Middle frontal gyrus (tissue), 1 donor: ENCODE data around the gene TMEM132D.

Experiments used
- DNase-seq: peaks from one replicate; pipeline ENCODE4 v3.0.0-alpha.2; 2015; ENCODE audit warnings: low spot score; ENCODE audit errors: extremely low spot score

The TMEM132D gene

DNA sequence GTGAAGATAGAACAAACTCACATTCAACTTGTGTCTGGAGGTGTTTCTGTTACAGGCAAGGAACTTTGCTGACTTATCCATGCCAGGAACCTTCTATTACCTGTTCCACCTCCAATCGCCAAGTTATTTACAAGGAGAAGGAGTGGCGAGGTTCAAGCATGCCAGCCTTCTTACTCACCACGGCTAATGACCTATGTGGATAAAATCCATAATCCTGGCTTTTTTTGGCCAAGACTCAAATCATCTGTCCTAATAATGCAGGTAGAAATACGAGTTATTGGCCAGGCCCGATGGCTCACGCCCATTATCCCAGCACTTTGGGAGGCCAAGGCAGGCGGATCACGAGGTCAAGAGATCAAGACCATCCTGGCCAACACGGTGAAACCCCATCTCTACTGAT lies 241.6 kb downstream of the TMEM132D start:
- DNase-seq, result no peak

GRCh38 chr12:129660946-129661345 lies 242.9 kb downstream of the TMEM132D start:
- no peak for DNase-seq

GRCh38 chr12:129659961-129660622 lies 243.7 kb downstream of the TMEM132D start:
- DNase-seq, result no peak

DNA sequence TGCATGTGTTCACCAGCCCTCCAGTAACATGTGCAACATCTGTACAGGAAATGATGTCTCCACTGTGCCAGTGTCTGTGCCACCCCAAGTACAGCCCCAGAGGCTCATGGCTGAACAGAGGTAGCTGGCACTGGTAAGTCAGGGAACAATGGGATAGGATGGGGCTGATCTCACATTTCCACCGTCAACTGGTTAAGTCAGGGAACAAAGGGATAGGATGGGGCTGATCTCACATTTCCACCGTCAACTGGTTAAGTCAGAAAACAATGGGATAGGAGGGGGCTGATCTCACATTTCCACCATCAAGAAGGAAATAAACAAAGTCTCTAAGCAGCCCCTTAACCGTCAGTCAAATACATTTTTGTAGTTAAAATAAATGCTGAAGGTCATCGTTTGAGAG lies 246.6 kb downstream of the TMEM132D start:
- no peak for DNase-seq

- DNase-seq, result no peak
Observed at GRCh38 chr12:129651951-129652350, 251.9 kb downstream of the TMEM132D start.

- no peak for DNase-seq
Observed at GRCh38 chr12:129641926-129642325, 261.9 kb downstream of the TMEM132D start.

DNA sequence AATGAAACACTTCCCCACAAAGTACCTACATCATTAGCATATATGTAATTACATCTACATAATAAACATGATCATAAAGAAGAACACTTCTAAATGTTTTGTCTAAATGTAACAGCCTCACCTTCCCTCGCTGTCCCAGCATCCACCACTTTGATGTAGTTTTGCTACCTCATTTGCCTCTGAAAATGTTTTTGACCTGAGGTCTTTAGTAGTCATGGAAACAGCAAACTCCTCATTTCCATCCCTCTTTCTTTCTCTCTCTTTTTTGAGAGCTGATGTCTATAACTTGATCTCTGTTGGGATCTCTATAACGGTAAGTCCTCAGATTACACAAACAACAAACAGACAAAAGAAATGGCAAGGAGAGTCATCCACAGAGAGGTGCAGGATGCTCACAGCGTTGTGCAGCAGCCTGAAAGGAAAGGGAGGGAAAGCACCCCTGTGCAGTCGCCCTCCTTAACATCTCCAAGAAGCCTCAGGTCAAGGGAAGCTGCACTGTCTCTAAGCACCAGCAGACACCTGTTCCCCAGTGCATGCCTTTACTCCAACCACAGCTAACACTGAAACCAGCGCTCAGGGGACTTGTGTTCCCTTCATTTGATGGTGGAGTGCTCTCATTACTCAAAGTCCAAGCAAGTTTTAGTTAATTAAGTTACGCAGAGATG lies 268.7 kb downstream of the TMEM132D start:
- no peak for DNase-seq

GRCh38 chr12:129631316-129631715 lies 272.5 kb downstream of the TMEM132D start:
- no peak for DNase-seq

GRCh38 chr12:129629901-129630300 lies 273.9 kb downstream of the TMEM132D start:
- no peak for DNase-seq

GRCh38 chr12:129622566-129622965 lies 281.3 kb downstream of the TMEM132D start:
- DNase-seq, result no peak

DNA sequence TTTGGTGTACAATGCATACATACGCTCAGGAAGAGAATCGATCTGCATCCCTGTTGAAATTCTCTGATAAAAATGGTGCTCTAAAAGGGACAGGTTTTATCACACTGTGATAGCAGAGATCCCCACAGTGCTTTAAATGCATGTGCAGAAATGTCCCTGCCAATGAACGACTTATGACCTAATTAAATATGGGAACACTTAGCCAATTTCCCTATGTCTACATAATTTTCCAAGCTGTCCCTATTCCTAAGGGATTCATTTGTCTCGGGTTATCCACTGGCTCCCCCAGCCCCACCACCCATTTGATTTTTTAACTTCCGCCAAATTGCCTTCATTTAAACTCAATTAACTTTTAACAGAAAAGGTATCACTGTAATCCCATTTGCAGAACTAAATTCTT lies 284.6 kb downstream of the TMEM132D start:
- DNase-seq, result no peak

GRCh38 chr12:129617849-129618248 lies 286.0 kb downstream of the TMEM132D start:
- no peak for DNase-seq

- DNase-seq, result no peak
Observed at GRCh38 chr12:129615001-129615400, 288.8 kb downstream of the TMEM132D start.

DNA sequence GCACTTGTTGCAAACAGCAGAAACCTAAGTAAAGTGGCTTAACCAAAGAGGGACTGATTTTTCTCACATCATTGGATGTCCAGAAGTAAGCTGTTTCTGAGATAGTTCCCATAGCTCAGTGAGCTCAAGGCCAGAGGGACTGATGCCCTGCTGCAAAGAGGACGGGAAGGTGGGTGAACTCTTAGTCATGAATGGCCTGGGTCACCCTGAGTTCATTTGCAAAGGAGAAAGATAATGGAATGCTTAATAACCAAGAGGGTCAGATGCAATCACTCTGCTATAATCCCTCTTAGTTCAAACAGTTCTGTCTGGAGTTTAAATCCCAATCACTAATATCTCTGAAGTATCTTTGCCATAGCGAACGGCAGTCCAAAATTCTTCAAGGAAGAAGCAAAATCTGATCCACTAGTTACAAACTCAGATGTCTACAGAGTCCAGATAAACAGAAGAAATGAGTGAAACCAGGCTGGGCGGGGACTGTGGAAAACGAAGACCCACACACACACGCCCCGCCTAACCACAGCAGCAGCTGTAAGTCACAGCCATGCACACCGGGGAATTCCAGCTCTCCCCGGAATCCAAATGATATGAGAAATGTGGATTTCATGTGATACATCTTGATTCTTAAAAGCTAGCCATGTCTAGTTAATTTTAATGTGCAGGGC lies 289.5 kb downstream of the TMEM132D start:
- DNase-seq, result no peak

- no peak for DNase-seq
Observed at GRCh38 chr12:129613314-129613713, 290.5 kb downstream of the TMEM132D start.

DNA sequence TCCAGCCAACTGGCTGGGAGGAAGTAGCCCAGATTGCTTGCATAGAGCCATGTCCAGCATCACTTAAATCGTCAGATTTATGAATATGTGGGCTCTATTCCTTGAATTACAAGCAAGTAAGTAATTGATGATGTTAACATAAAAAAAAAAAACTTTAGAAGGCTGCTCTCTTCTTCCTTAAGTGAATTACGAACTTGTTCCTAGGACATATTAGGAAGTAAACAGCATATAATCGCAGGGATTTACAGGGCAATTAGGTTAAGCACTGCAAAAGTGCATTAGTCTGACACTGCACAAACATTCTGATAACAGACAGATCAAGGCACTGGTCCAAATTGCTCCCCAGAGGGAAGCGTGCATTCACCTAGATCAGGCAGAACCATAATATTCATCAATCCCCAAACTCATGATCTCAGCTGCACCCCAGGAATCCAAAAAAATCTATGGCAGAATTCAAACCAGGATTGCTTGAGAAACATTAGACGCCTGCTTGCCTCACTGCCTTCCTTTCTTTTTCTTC lies 293.2 kb downstream of the TMEM132D start:
- no peak for DNase-seq

DNA sequence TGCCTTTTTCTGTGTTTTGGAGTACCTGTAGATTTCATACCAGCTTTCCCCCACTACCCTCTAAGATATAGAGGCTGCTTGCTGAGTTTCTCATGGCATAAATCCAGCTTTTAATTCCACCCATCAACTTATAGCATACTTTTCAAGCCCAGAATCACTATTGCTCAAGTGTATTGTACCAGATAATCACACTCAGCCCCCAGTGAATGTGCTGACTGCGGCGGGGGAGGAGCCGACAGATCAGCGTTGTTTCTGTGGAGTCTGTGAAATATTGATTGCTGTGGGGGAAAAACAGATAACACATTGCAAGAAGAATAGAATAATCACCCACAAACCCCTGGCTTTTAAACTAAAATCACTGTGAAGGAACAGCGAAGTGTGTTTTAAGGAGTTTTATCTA lies 296.1 kb downstream of the TMEM132D start:
- DNase-seq, result no peak

GRCh38 chr12:129607301-129607700 lies 296.5 kb downstream of the TMEM132D start:
- DNase-seq, result no peak

DNA sequence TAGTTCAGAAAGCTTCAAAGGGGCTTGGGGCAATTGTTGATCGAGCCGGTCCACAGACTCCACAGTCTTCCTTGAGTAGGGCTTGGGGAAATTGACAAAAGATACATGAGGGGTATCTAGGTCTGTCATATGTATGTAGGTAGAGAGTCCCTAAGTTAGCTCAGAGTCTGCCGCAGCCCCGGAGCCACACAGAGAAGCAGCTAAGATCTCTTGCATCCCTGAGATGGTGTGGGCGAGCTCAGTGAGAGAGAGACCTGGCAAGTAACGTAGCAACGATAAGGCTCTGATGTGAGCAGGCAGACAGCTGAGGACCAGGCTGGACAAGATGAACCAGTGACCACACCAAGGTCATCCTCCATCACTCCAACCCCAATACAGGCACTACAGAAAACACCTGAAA lies 297.6 kb downstream of the TMEM132D start:
- DNase-seq, result peak; percentile 36

DNA sequence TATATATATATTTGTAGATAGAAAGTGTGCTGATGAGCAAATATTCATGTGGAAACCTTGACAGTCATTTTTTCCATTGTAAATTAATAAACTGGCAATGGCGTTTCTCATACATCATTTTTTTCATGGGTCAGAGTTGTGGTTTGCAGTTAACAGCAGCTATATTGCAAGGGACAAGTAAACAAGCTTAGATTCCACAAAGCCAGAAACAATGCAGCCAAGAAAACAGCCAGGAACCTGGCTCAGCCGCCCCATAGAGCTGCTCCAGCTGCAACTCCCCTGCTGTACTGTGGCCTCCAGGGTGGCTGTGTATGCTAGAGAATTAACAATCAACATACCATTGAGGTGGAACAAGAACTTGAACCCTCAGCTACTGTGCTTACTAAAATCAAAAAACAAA lies 298.2 kb downstream of the TMEM132D start:
- no peak for DNase-seq

- DNase-seq, result no peak
Observed at GRCh38 chr12:129604506-129604905, 299.3 kb downstream of the TMEM132D start.

GRCh38 chr12:129599406-129599805 lies 304.4 kb downstream of the TMEM132D start:
- no peak for DNase-seq
